ENCODE measurements around the gene TMEM97. TPM values are rescaled to one million over a fixed set of nuclear protein-coding genes. Genes with fewer than 3 reads are reported as not detected.

Gene TMEM97
- total RNA-seq, 1 donor from 2014 or later: 28.5 TPM

DNA sequence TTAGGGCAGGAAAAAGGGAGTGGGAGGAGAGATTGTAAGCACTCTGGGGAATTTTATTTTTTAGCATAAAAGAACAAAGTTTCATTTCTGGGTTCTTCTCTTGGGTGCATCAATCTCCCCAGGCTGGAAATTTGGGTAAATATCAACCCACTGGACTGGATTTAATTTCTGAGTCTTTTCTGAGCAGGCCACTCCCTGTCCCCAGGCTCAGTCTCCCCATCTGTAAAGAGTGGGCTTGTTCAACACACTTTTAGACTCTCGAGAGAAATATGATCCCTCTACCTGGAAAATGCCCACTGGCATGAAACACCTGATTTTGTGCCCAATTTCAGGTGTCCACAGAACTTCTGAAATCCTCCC lies 51.7 kb downstream of the TMEM97 start:
- H3K4me3 ChIP-seq (ENCODE audit: low read depth, low read length): no peak overlapping the region
- DNase-seq (ENCODE audit: low read depth): no peak
- TF ChIP-seq, protein P1, sequence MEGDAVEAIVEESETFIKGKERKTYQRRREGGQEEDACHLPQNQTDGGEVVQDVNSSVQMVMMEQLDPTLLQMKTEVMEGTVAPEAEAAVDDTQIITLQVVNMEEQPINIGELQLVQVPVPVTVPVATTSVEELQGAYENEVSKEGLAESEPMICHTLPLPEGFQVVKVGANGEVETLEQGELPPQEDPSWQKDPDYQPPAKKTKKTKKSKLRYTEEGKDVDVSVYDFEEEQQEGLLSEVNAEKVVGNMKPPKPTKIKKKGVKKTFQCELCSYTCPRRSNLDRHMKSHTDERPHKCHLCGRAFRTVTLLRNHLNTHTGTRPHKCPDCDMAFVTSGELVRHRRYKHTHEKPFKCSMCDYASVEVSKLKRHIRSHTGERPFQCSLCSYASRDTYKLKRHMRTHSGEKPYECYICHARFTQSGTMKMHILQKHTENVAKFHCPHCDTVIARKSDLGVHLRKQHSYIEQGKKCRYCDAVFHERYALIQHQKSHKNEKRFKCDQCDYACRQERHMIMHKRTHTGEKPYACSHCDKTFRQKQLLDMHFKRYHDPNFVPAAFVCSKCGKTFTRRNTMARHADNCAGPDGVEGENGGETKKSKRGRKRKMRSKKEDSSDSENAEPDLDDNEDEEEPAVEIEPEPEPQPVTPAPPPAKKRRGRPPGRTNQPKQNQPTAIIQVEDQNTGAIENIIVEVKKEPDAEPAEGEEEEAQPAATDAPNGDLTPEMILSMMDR (conservative IDR thresholded peaks at IDR 0.05; ENCODE audit: low read depth, low read length): no peak

DNA sequence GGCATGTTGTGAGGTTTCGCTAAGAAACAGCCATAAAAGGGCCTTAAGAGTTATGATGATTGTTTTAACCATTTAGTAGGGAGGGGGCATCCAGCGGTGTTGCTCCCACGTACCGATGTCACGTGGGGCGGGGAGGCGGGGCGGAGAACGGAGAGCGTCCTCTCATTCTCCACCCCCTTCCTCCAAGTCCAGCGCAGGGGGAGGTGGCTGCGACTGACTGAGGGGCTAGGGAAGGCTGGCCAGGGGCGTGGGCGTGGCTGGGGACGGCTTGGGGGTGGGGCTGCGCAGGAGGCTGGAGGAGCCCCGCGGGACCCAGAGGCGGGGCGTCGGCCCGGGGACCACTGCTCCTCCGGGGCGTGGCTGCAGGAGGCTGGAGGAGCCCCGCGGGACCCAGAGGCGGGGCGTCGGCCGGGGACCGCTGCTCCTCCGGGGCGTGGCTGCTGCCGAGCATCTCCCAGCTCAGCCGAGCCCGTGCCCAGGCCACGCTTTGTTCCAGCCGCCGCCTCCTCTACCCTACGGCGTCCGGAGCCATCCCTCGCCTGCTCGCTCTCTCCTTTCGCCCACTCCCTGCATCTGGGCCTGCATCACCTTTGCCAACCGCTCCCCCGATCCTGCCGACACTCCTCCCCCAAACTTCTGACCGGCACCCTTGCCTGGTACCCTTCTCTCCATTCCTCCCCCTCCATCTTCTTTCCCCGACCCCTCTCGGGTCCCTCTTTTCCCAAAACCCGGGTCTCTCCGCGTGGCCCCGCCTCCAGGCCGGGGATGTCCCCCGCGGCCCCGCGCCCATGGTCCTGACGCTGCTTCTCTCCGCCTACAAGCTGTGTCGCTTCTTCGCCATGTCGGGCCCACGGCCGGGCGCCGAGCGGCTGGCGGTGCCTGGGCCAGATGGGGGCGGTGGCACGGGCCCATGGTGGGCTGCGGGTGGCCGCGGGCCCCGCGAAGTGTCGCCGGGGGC lies 52.5 kb downstream of the TMEM97 start, which contains the start of gene SARM1:
TSS of gene SARM1 (plus strand) at position 450 of the 958 bp plus-strand sequence. CDS start at position 789, 339 bp downstream.
- TF ChIP-seq, protein P1 (conservative IDR thresholded peaks at IDR 0.05; ENCODE audit: low read depth, low read length): no peak
- no peak for DNase-seq (ENCODE audit: low read depth)

GRCh38 chr17:28372203-28372944 lies 53.4 kb downstream of the TMEM97 start:
- no peak overlapping the region for H3K4me3 ChIP-seq (ENCODE audit: low read depth, low read length)
- no peak for DNase-seq (ENCODE audit: low read depth)
- TF ChIP-seq, protein P1 (conservative IDR thresholded peaks at IDR 0.05; ENCODE audit: low read depth, low read length): no peak

More for the DNA sequence above, 52.5 kb downstream of the TMEM97 start, which contains the start of gene SARM1:
- no peak within 1 kb of the TSS for H3K4me3 ChIP-seq (ENCODE audit: low read depth, low read length)

GRCh38 chr17:28372945-28373274 lies 53.9 kb downstream of the TMEM97 start:
- no peak for DNase-seq (ENCODE audit: low read depth)
- no peak overlapping the region for H3K4me3 ChIP-seq (ENCODE audit: low read depth, low read length)
- TF ChIP-seq, protein P1 (conservative IDR thresholded peaks at IDR 0.05; ENCODE audit: low read depth, low read length): no peak

Other genes with a start within 250 kb of the TMEM97 start
- gene IFT20, start 16.3 kb downstream of the TMEM97 start, total RNA-seq: 30.2 and 32.9 TPM in 2 replicates
- gene TNFAIP1, start 16.6 kb downstream of the TMEM97 start, total RNA-seq: 69.3 and 72.4 TPM in 2 replicates
- gene POLDIP2, start 38.3 kb downstream of the TMEM97 start, total RNA-seq: 96.4 and 131 TPM in 2 replicates
- not detected in 2 replicates for gene SEBOX, start 46.0 kb downstream of the TMEM97 start, total RNA-seq
- gene VTN, start 51.1 kb downstream of the TMEM97 start, total RNA-seq: not detected in 2 replicates
- 0.80 and 0.81 TPM in 2 replicates for gene SARM1, start 52.5 kb downstream of the TMEM97 start, total RNA-seq
- 2.8 and 4.7 TPM in 2 replicates for gene SLC46A1, start 87.0 kb downstream of the TMEM97 start, total RNA-seq
- gene SLC13A2, start 154.4 kb downstream of the TMEM97 start, total RNA-seq: not detected in 2 replicates
- gene FOXN1, start 187.1 kb downstream of the TMEM97 start, total RNA-seq: not detected in 2 replicates
- 28.7 and 29.2 TPM in 2 replicates for gene UNC119, start 233.4 kb downstream of the TMEM97 start, total RNA-seq